ENCODE measurements around the gene MRPL41. TPM values are rescaled to one million over a fixed set of nuclear protein-coding genes. Genes with fewer than 3 reads are reported as not detected.
"Not testable (repeated sequence)": the region's sequence is repeated elsewhere in the genome, so short reads cannot be mapped to it uniquely, and the experiment has no call there.

The MRPL41 gene
- total RNA-seq, 2 experiments from 2014 or later = 54.6 to 54.9 TPM

DNA sequence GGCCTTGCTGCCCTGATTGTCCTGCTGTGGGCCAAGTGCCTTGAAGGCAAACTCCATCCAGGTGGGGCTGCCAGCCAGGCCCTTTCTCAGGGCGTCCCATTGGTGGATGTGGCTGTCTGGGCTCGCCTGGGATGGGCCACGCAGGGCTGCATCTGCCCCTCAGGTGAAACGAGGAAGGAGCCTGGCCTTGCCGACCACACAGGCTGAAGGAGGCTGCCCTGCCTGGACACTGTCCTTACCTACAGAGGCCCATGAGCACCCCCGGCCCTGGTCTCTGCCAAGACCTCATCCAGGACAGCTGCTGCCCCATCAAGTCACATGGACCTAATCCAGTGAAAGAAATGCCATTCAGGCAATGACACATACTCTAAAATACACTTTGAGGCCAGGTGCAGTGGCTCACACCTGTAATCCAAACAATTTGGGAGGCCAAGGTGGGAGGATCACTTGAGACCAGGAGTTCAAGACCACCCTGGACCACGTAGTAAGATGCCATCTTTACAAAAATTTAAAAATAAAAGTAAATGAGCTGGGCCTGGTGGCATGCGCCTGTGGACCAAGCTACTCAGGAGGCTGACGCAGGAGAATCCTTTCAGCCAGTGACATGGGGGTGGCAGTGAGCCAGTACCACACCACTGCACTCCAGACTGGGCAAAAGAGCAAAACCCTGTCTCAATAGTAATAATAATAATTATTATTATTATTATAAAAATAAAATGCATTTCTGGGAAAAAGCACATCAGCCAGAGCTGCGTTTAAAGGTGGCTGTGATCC, 35.3 kb upstream of the MRPL41 start:
- Mint-ChIP-seq H3K4me3 (no peak overlapping the region), H3K9me3 (no peaks in the 10 kb centered on the region), H3K27me3 (no peaks in the 10 kb centered on the region), H3K4me1 (no peaks in the 10 kb centered on the region), H3K27ac (no peak overlapping the region), H3K36me3 (no peaks in the 10 kb centered on the region)
- no peak for DNase-seq

DNA sequence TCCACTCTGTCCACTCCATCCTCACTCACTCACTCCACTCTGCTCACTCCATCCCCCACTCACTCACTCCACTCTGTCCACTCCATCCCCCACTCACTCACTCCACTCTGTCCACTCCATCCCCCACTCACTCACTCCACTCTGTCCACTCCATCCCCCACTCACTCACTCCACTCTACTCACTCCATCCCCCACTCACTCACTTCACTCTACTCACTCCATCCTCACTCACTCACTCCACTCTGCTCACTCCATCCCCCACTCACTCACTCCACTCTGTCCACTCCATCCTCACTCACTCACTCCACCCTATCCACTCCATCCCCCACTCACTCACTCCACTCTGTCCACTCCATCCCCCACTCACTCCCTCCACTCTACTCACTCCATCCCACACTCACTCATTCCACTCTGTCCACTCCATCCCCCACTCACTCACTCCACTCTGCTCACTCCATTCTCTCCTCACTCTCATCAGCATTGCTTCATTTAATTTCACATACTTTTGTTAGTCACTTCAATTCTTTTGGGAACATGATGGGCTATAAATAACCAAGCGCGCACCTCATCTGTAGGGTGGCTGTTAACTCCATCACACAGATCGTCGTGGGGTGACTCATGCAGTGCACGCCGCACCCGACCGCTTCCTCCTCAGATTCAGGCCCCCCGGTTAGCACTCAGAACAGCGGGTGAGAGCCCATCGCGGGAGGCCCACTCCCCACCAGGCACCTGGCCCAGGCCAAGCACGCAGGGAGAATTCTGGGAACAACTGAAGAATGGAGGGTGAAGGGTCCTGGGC, 32.8 kb upstream of the MRPL41 start:
- H3K9me3 Mint-ChIP-seq, H3K4me1 Mint-ChIP-seq, H3K27me3 Mint-ChIP-seq, H3K27ac Mint-ChIP-seq, DNase-seq, H3K36me3 Mint-ChIP-seq, H3K4me3 Mint-ChIP-seq: not testable (repeated sequence)

DNA sequence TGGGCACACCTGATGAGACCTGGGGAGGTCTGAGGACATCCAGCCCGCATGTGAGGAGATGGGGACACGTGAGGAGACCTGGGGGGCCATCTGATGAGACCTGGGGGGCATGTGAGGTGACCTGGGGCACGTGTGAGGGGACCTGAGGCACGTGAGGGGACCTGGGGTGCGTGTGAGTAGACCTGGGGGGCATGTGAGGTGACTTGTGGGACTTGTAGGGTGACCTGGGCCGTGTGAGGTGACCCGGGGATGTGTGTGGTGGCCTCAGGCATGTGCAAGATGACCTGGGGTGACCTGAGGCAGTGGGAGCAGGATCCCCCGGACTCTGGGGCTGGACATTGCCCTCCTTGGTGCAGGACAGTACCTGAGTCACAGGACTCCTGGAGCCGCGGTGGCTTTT, 32.1 kb upstream of the MRPL41 start:
- DNase-seq = no peak
- Mint-ChIP-seq H3K27me3 (no peaks in the 10 kb centered on the region), H3K36me3 (no peaks in the 10 kb centered on the region), H3K9me3 (no peaks in the 10 kb centered on the region), H3K4me3 (no peak overlapping the region), H3K27ac (no peak overlapping the region), H3K4me1 (no peaks in the 10 kb centered on the region)

DNA sequence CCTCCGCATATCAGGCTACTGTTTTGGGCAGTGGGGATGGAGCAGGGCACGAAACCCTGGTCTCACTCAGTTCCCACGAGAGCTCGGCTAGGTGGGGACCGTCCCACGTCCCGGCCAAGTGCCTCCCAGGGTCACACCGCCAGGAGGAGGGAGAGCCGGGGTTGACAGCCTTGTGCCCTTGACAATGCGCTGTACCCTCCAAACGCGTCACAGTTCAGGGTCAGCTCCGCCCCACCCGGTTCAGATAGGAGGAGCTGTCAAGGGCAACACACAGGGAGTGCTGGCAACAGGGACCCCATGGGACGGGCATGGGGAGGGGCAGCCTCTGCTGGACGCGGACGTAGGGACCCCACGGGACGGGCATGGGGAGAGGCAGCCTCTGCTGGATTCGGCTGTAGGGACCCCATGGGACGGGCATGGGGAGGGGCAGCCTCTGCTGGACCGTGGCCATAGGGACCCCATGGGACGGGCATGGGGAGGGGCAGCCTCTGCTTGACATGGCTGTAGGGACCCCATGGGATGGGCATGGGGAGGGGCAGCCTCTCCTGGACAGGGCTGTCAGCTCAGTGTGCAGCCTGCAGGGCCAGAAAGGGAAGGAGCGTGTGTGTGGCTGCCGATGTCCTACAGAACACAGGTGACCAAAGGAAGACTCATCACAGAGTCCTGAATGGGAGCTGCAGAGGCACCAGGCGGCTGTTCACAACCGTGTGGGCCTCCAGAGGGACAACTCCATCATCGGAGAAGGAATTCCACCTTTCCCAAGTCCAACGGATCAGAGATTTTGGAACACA, 30.9 kb upstream of the MRPL41 start:
- Mint-ChIP-seq H3K4me1 (peaks cover 3% of the 10 kb centered on the region), H3K4me3 (no peak overlapping the region), H3K27ac (no peak overlapping the region), H3K9me3 (no peaks in the 10 kb centered on the region), H3K27me3 (no peaks in the 10 kb centered on the region), H3K36me3 (no peaks in the 10 kb centered on the region)
- no peak for DNase-seq

DNA sequence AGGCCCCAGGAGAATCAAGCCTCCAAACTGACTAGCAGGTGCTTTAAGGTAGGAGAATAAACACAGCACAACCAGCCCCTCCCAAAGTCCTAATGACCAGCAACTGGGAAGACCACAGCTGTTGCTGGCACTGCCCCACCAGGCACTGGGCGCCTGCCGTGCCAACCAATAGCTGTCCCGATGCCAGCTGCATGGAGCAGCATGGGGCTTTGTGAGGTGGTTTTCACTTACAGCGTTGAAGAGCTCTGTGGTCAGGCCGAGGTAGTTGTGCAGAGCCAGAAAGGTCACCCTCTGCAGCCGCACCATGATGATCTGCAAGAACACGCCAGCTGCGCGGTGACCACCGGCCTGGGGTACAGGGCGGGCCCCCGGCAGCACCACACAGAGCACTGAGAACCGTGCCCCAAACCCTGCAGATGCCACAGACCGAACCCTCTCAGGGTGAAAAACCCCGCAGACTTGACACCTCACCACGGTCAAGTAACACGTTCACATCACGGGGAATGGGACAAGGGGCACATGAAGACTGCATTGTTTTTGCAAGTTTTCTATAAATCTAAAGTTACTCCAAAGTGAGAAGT, 30.2 kb upstream of the MRPL41 start:
- Mint-ChIP-seq H3K4me3 (no peak overlapping the region), H3K36me3 (no peaks in the 10 kb centered on the region), H3K4me1 (peaks cover 3% of the 10 kb centered on the region), H3K27me3 (no peaks in the 10 kb centered on the region), H3K9me3 (no peaks in the 10 kb centered on the region), H3K27ac (no peak overlapping the region)
- no peak for DNase-seq

DNA sequence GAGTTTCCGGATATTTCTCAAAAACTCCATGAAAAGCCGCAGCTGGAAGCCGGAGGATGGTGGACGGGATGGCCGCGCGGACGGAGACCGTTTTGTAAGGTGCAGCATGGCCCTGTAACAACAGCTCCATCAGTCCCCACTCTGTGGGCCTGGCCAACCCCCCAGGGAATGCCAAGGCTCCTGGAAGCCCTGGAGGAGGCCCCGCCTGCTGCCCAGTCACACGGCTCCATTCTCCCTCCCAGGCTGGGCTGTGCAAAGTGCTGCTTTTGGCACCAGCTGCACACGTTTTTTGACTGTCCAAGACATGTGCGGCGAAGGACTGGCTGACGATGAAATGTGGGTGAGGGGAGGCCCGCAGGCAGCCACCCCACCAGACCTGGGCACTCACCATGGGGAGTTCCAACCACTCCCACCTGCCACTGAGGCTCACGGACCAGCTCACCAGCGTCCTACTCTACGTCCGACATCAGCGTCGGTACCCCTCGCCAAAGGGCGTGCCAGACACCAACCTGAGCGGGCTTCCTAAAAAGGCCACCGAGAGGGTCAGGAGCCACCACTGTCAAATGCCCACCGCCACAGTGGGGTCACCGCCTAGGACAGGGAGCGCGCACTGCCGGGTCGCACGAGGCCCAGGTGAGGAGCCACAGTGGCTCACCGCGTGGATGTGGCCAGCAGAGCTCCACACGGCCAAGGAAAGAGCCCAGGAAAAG, 28.8 kb upstream of the MRPL41 start:
- Mint-ChIP-seq H3K9me3 (no peaks in the 10 kb centered on the region), H3K4me3 (no peak overlapping the region), H3K4me1 (peaks cover 3% of the 10 kb centered on the region), H3K36me3 (no peaks in the 10 kb centered on the region), H3K27me3 (no peaks in the 10 kb centered on the region), H3K27ac (no peak overlapping the region)
- no peak for DNase-seq

DNA sequence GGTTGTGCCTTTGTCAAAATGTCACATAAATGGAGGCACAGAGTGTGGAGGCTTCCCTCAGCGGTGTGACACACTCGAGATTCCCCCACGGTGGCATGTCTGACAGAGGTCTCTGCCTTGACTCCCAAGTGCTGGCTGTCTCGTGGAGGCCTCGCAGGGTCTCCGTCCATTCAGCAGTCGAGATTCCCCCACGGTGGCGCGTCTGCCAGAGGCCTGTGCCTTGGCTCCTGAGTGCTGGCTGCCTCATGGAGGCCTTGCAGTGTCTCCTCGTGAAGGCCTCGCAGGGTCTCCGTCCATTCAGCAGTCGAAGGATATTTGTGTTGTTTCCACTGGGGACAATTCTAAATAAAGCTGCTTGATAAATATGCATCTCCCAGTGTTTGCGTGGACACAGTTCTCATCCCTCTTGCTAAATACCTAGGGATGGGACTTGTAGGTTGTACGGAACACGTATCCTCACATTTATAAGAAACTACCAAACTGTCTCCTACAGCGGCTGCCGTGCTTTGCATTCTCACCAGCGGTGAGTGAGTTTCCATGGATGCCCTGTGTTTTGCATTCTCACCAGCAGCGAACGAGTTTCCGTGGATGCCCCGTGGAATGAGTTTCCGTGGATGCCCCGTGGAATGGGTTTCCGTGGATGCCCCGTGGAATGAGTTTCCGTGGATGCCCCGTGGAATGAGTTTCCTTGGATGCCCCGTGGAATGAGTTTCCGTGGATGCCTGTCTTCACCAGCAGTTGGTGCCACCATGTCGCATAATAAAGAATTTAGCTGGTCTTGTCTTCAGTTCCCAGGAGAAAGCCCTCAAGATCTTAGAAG, 27.3 kb upstream of the MRPL41 start:
- Mint-ChIP-seq H3K4me1 (peaks cover 7% of the 10 kb centered on the region), H3K9me3 (no peaks in the 10 kb centered on the region), H3K36me3 (no peaks in the 10 kb centered on the region), H3K4me3 (no peak overlapping the region), H3K27me3 (no peaks in the 10 kb centered on the region), H3K27ac (no peak overlapping the region)
- DNase-seq = no peak

DNA sequence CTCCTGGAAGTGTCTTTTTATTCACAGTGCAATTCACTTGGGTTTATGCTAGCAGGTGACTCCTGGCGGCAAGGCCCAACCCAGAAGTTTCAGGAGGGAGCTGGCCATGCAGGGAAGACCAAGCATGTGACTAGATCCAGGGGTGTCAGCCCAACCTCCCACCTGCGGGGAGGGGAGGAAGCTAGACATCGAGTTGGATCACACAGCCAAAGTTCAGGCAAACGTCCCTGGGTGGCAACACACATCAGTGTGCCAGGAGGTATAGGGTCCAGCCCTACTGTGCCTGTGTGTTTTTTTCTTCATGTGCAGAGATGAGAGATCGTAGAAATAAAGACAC, 26.7 kb upstream of the MRPL41 start:
- no peak for DNase-seq
- Mint-ChIP-seq H3K27ac (no peak overlapping the region), H3K4me3 (no peak overlapping the region), H3K36me3 (no peaks in the 10 kb centered on the region), H3K4me1 (peaks cover 8% of the 10 kb centered on the region), H3K27me3 (no peaks in the 10 kb centered on the region), H3K9me3 (no peaks in the 10 kb centered on the region)

DNA sequence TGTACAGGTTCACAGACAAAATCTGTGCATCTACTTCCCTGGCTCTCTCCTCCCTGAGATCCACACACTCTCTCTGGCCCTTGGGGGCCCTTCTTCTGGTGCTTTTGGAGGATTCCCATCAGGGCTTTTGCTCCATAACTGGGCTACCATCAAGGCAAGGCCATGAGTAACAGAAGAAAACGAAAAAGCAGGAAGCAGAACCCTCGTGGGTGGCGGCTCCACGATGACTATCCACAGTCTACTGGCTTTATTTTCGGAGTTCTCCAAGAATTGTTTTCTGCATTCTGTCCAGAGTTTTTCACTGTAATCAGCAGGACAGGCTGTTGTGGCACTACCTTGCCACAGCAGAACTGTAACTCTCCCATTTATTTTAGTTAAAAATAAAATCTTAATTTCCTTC, 21.3 kb upstream of the MRPL41 start:
- peaks cover 3% of the 10 kb centered on the region for H3K9me3 Mint-ChIP-seq
- peaks cover 20% of the 10 kb centered on the region for H3K4me1 Mint-ChIP-seq
- H3K27me3 Mint-ChIP-seq = no peaks in the 10 kb centered on the region
- H3K36me3 Mint-ChIP-seq = peaks cover 6% of the 10 kb centered on the region
- DNase-seq = no peak
- no peak overlapping the region for H3K4me3 Mint-ChIP-seq
- H3K27ac Mint-ChIP-seq = no peak overlapping the region

DNA sequence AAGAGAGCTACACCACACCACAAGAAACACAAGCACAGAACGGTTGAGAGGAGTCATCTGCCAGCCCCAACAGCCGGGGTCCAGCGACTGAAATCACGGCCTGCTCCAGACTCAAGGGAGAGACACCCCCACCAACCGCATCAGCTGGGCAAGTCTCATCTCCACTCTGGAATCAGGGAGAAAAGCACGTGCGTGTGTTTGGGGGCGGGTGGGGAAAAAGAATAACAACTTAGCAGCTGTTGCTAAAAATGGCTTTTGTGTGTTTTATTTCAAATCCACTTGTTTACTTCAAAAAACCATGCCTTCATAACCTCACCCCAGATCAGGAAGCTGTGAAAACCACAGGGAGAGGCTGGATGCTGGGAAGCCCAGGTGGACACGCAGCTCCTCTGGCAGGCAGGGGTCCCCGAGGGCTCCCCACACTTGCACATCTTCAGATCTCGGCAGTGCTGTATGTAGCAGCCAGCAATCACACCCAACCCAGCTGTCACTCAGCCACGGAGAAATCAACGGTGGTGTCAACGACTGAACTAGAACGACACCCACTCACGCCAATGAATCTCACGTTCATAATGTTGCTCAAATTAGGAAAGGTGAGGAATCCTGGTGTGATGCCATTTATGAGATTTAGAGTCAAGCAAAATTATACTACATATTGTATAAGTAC, 20.4 kb upstream of the MRPL41 start:
- Mint-ChIP-seq H3K4me1 (peaks cover 21% of the 10 kb centered on the region), H3K9me3 (peaks cover 5% of the 10 kb centered on the region), H3K36me3 (peaks cover 9% of the 10 kb centered on the region), H3K27me3 (no peaks in the 10 kb centered on the region), H3K27ac (no peak overlapping the region), H3K4me3 (no peak overlapping the region)
- no peak for DNase-seq

DNA sequence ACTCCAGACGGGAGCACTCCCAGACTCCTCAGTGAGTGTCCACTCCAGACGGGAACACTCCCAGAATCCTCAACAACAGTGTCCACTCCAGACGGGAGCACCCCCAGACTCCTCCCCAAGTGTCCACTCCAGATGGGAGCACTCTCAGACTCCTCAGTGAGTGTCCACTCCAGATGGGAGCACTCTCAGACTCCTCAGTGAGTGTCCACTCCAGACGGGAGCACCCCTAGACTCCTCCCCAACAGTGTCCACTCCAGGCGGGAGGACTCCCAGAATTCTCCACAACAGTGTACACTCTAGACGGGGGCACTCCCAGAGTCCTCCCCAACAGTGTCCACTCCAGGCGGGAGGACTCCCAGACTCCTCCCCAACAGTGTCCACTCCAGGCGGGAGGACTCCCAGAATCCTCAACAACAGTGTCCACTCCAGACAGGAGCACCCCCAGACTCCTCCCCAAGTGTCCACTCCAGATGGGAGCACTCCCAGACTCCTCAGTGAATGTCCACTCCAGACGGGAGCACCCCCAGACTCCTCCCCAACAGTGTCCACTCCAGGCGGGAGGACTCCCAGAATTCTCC, 18.7 kb upstream of the MRPL41 start:
- Mint-ChIP-seq H3K4me1 (peaks cover 31% of the 10 kb centered on the region), H3K36me3 (peaks cover 19% of the 10 kb centered on the region), H3K9me3 (peaks cover 13% of the 10 kb centered on the region)
- not testable (repeated sequence) for H3K27me3 Mint-ChIP-seq, DNase-seq, H3K4me3 Mint-ChIP-seq, H3K27ac Mint-ChIP-seq

DNA sequence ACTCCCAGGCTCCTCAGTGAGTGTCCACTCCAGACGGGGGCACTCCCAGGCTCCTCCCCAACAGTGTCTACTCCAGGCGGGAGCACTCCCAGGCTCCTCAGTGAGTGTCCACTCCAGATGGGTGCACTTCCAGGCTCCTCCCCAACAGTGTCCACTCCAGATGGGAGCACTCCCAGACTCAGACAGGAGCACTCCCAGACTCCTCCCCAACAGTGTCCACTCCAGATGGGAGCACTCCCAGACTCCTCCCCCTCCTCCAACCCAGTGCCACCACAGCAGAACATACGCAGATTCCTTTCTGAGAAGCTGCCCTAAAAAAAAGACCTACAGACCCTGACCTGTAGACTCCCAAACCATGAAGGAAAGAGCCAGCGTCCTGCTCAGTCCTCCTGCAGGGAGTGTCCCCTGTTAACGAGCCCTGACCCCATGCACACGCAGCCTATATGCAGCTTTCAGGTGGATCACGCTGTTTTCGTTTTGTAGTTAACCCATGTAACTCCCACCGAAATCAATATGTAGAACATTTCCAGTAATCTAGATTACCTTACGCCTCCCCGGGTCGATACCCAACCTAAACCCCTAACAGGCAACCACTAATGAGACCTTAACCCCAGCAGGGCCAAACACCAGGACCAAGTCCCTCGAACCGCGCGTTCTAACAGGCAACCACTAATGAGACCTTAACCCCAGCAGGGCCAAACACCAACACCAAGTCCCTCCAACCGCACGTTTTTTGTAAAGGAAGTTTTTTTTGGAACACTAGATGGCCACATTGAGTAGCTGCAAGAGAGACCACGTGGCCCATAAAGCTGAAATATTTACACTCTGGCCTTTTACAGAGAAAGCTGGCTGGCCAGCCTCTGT, 17.2 kb upstream of the MRPL41 start:
- Mint-ChIP-seq H3K9me3 (peaks cover 13% of the 10 kb centered on the region), H3K4me3 (no peak overlapping the region), H3K4me1 (peaks cover 26% of the 10 kb centered on the region), H3K27me3 (no peaks in the 10 kb centered on the region), H3K27ac (peak overlapping the region; percentile 29), H3K36me3 (peaks cover 19% of the 10 kb centered on the region)
- peak; percentile 12 for DNase-seq

DNA sequence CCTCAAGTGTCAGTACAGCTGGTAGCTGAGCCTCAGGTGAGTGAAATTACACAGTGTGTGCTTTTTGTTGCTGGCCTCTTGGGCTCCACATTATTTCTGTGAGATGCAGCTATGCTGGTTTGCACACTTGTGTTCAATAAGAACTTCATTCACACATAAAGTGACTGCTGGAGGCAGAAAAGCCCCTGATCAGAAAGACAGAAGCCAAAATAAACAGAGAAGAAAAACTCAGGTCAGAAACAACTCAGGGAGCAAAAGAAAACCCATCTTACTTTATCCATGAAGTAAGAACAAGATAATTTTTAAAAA, 16.6 kb upstream of the MRPL41 start:
- Mint-ChIP-seq H3K27me3 (no peaks in the 10 kb centered on the region), H3K9me3 (peaks cover 13% of the 10 kb centered on the region), H3K4me3 (no peak overlapping the region), H3K36me3 (peaks cover 19% of the 10 kb centered on the region), H3K27ac (peak overlapping the region; percentile 29), H3K4me1 (peaks cover 26% of the 10 kb centered on the region)
- DNase-seq = no peak

Data from activated naive CD8-positive, alpha-beta T cell treated with anti-CD3 and anti-CD28 coated beads for 36 hours (primary cell).